ENCODE data around the gene STK11IP. TPM values are rescaled to one million over a fixed set of nuclear protein-coding genes. Genes with fewer than 3 reads are reported as not detected.

Gene STK11IP
- total and polyA plus RNA-seq, 2 of the 4 experiments (the other 2 are of a cell fraction): 14.5 to 19.7 TPM

DNA sequence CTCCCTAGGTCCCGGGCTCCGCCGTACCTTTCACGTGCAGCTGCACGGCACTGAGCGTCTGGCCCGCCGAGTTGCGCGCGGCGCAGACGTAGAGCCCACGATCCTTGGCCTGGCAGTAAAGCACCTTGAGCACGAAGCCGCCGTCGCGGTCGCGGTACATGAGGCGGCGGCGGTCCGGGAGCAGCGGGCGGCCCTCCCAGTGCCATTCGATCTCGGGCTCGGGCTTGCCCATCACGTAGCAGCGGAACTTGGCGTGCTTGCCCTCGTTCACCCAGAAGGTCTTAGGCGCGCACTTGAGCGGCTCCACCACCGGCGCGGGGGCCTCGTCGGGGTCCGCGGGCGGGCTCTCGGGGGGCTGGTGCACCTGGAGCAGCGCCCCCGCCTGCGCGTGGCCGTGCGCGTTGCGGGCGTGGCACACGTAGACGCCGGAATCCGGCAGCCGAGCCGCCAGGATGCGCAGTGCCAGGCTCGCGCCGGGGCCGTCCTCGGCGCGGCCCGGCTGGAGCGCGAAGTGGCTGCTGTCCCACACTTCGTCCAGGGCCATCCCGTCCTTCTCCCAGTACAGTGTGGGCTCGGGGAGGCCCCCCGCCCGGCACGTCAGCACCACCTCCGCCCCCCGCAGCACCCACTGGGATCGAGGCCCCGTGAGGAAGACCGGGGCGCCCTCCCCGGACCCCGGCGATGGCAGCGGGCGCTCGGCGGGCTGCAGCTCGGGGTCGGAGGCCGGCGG, 27.3 kb upstream of the STK11IP start:
- CTCF ChIA-PET: no interaction called here
- dilution Hi-C loops (cut with HindIII; ENCODE audit: low sequenced_read_pairs, unreplicated experiment) (no loop called here), in situ Hi-C loops (cut with MboI; ENCODE audit: low sequenced_read_pairs) (no loop called here), intact Hi-C loops (cut with micrococcal nuclease) (no loop called here)
- Histone ChIP-seq H3K9ac (ENCODE audit: low read depth, low read length) (peak overlapping the region; percentile 92), H3K4me2 (ENCODE audit: low read depth, low read length) (peak overlapping the region; percentile 75), H3K4ac (ENCODE audit: low read depth, low read length) (peak overlapping the region; percentile 86), H3K23ac (ENCODE audit: low read depth, low read length) (no peak overlapping the region), H3K27ac (ENCODE audit: insufficient read depth, low read length) (peak overlapping the region; percentile 94), H3K14ac (replicated peaks; ENCODE audit: low read depth, low read length) (no peak overlapping the region; the same call in 1 of the 2 replicates), H4K20me1 (ENCODE audit: insufficient read depth, low read length) (peaks cover 8% of the 10 kb centered on the region; the same call in 1 of the 2 replicates), H3K4me3 (ENCODE audit: insufficient read depth, low read depth, low read length) (peak overlapping the region; percentile 94), H3K36me3 (ENCODE audit: control insufficient read depth, insufficient read depth, low read length) (peaks cover 15% of the 10 kb centered on the region; the same call in 1 of the 2 replicates), H4K8ac (ENCODE audit: low read depth in 2 of 2, low read length in 2 of 2) (peak overlapping the region; percentile 67 to 82), H2AK5ac (ENCODE audit: low read depth, low read length) (peak overlapping the region; percentile 66; the same call in 1 of the 2 replicates), H3K4me1 (ENCODE audit: control insufficient read depth, insufficient read depth, low read length) (peaks cover 10% of the 10 kb centered on the region), H3K56ac (ENCODE audit: extremely low read depth, insufficient read depth, low read length) (no peak overlapping the region), H2BK5ac (ENCODE audit: low read depth, low read length, poor library complexity, severe bottlenecking) (peak overlapping the region; percentile 81), H2AFZ (replicated peaks; ENCODE audit: low read length, poor library complexity) (peak overlapping the region; percentile 97), H3K27me3 (ENCODE audit: control insufficient read depth, insufficient read depth, low read length) (peaks cover 2% of the 10 kb centered on the region; the same call in 1 of the 2 replicates), H2BK20ac (ENCODE audit: low read depth, low read length) (no peak overlapping the region), H3K9me3 (ENCODE audit: control insufficient read depth, insufficient read depth, low read length) (no peaks in the 10 kb centered on the region), H2BK120ac (ENCODE audit: low read depth, low read length) (0 out of 2 replicates have a peak overlapping the region, but pooled peaks have one; percentile 8), H4K91ac (ENCODE audit: insufficient read depth, low read depth, low read length) (no peak overlapping the region; the same call in 1 of the 2 replicates), H3K79me1 (ENCODE audit: low read depth in 1 of 2, low read length in 2 of 2) (peaks cover 11 to 18% of the 10 kb centered on the region in 2 experiments), H3K18ac (ENCODE audit: low read depth, low read length) (no peak overlapping the region), H2BK15ac (ENCODE audit: low read depth, low read length) (no peak overlapping the region), H3K9me1 (ENCODE audit: insufficient read depth, low read length) (peaks cover 8% of the 10 kb centered on the region; the same call in 1 of the 2 replicates), H4K5ac (ENCODE audit: low read depth, low read length) (peak overlapping the region; percentile 33), H2AK9ac (replicated peaks; ENCODE audit: low read depth, low read length, poor library complexity) (peak overlapping the region; percentile 94)
- WGBS, 2 experiments (ENCODE audit: extremely low coverage in 2 of 2, insufficient read length in 1 of 2): 10% methylated on average over 59 of the region's 95 CpGs; no CpG with 5 or more reads in 1 of the 2 experiments
- DNase-seq (peak; percentile 19), ATAC-seq (ENCODE audit: low read depth) (peak; percentile 60)
- no peak for TF ChIP-seq MXI1 (IDR thresholded peaks at IDR 0.05; ENCODE audit: borderline replicate concordance, low read depth, low read length)
- TF ChIP-seq CTCF (conservative IDR thresholded peaks at IDR 0.05; ENCODE audit: low read depth, low read length): 0 out of 2 replicates have a peak, but pooled peaks have one; percentile 6
- POLR2A ChIA-PET (ENCODE audit: unreplicated experiment): no interaction called here
- BruUV-seq (replicated peaks): no TSS peak

Measured in IMR-90 (cell line).